ENCODE measurements around the gene KLHL3.

The KLHL3 gene

DNA sequence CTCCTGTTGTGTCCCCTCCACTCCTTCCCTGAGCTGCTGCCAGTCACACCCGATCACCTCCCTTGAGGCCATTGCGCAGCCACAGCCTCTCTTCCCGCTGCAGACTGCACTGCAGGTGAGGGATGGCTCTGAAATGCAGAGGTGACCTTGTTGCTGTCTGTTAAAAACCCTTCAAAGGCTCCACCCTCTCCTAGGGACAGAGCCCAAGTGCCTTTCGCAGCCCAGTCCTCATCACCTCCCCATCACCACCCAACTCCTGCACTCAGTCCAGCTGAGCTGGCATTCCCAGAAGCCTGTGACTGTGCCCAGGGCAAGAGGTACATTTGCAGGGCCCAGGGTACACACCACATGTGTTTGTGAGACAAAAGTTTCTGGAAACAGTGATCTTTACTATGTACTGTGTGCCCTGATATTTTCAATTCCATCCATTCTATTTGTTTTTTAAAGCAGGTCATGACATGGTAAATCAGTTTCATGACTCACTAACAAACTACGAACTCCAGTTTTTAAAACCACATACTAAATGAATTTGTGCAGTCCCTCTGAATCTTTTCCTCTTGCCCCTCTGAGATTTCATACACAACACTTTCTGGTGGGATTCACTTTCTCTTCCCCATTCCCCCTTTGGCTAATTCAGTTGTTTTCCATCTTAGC lies 163.7 kb downstream of the KLHL3 start:
- no peak for DNase-seq

DNA sequence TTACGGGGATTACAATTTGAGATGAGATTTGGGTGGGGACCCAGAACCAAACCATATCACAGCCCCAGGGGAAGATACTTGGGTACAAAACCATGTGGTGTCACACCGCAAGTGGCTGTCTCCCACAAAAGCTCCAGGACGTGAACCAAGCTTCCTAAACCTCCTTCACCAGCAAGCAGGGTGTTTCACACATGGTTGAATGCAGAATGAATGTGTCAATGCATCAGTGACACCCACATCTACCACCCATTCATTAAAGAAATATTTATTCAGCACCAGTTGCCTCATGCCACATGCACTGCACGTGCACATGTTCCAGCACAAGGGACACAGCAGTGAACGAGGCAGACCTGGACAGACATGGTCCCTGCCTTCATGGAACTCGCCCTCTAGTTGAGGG lies 165.8 kb downstream of the KLHL3 start:
- DNase-seq = no peak
